Thoracic aorta (tissue), 2 donors: ENCODE data around the gene IER3. TPM values are rescaled to one million over a fixed set of nuclear protein-coding genes. Genes with fewer than 3 reads are reported as not detected.
"Not testable (repeated sequence)": the region's sequence is repeated elsewhere in the genome, so short reads cannot be mapped to it uniquely, and the experiment has no call there.

Experiments used
- ATAC-seq: fragments of 150-250 bp; one replicate; pipeline ENCODE4 v1.8.0; 2017; ENCODE audit warnings: low read depth; ENCODE audit not compliant: insufficient number of reproducible peaks, low FRiP score
- DNase-seq: peaks from one replicate; pipeline ENCODE4 v3.0.0-alpha.2; 2020; ENCODE audit warnings: low spot score
- H3K27ac ChIP-seq, 2 donors: fragments of 200-600 bp; sonication (generic); 1 replicate in 1 of 2; 2 replicates in 1 of 2; pipeline ENCODE4 v1.5.1; 2016; ENCODE audit warnings: mild to moderate bottlenecking in 2 of 2, moderate library complexity in 2 of 2
- H3K27me3 ChIP-seq: fragments of 200-600 bp; sonication (generic); replicated peaks from 2 replicates; pipeline ENCODE4 v1.6.0; 2016; ENCODE audit warnings: mild to moderate bottlenecking; ENCODE audit not compliant: insufficient read depth
- H3K36me3 ChIP-seq: fragments of 200-600 bp; sonication (generic); one replicate; pipeline ENCODE4 v1.5.1; 2016
- H3K4me1 ChIP-seq, 2 donors: fragments of 200-600 bp; sonication (generic); 1 replicate in 1 of 2; 2 replicates in 1 of 2; pipeline versions ENCODE4 v1.5.1 to v1.6.0; 2016; ENCODE audit warnings: low read depth in 2 of 2, mild to moderate bottlenecking in 1 of 2; ENCODE audit not compliant: control insufficient read depth in 1 of 2
- H3K4me3 ChIP-seq: fragments of 200-600 bp; sonication (generic); 2 replicates; pipeline ENCODE4 v1.5.1; 2016; ENCODE audit warnings: mild to moderate bottlenecking
- H3K9me3 ChIP-seq: fragments of 200-600 bp; sonication (generic); 2 replicates; pipeline ENCODE4 v1.5.1; 2016
- CTCF ChIP-seq: fragments of 200-600 bp; sonication (generic); IDR thresholded peaks from one replicate; pipeline ENCODE4 v1.5.1; 2019; ENCODE audit warnings: antibody characterized with exemption
- total RNA-seq, 2 donors: library from RNA; depleted of rRNA; stranded (reverse); fragments of >200 nt; gene quantifications; one replicate each; pipeline versions ENCODE4 v1.1.0 to v1.2.3, GENCODE V29; 2016

The IER3 gene
- total RNA-seq, 2 donors from 2014 or later: 43.5 to 43.8 TPM

- Histone ChIP-seq H3K9me3 (no peaks in the 10 kb centered on the region), H3K27me3 (no peaks in the 10 kb centered on the region), H3K4me1 (peaks cover 12 to 56% of the 10 kb centered on the region in 2 donors), H3K27ac (peak overlapping the region in 1 of 2 donors; percentile 40), H3K4me3 (no peak overlapping the region), H3K36me3 (peaks cover 58% of the 10 kb centered on the region)
- DNase-seq (no peak), ATAC-seq (no peak)
- no peak for TF ChIP-seq CTCF
Observed at GRCh38 chr6:30724906-30725667, 19.3 kb downstream of the IER3 start.

- H3K4me3 ChIP-seq, H3K9me3 ChIP-seq, DNase-seq, H3K27me3 ChIP-seq, ATAC-seq: not testable (repeated sequence)
- Histone ChIP-seq H3K36me3 (peaks cover 48% of the 10 kb centered on the region), H3K4me1 (peaks cover 18 to 63% of the 10 kb centered on the region in 2 donors), H3K27ac (peak overlapping the region in 1 of 2 donors; percentile 40)
Observed at GRCh38 chr6:30723843-30724741, 20.3 kb downstream of the IER3 start.

- Histone ChIP-seq H3K4me1 (peaks cover 18 to 68% of the 10 kb centered on the region in 2 donors), H3K27ac (peak overlapping the region in 1 of 2 donors; percentile 65), H3K36me3 (peaks cover 44% of the 10 kb centered on the region)
- H3K9me3 ChIP-seq, H3K27me3 ChIP-seq, DNase-seq, H3K4me3 ChIP-seq, ATAC-seq: not testable (repeated sequence)
Observed at GRCh38 chr6:30723159-30723842, 21.0 kb downstream of the IER3 start.

GRCh38 chr6:30722280-30723112 is 21.9 kb downstream of the IER3 start:
- H3K36me3 ChIP-seq: peaks cover 38% of the 10 kb centered on the region
- H3K27me3 ChIP-seq: no peaks in the 10 kb centered on the region
- ATAC-seq (no peak), DNase-seq (no peak)
- H3K4me3 ChIP-seq: peak overlapping the region; percentile 93
- no peaks in the 10 kb centered on the region for H3K9me3 ChIP-seq
- TF ChIP-seq CTCF: peak; percentile 98
- H3K27ac ChIP-seq: peak overlapping the region; percentile 81 to 92
- peaks cover 21 to 64% of the 10 kb centered on the region in 2 donors for H3K4me1 ChIP-seq

- H3K9me3 ChIP-seq, ATAC-seq, DNase-seq, H3K27me3 ChIP-seq: not testable (repeated sequence)
- Histone ChIP-seq H3K4me1 (peaks cover 21 to 60% of the 10 kb centered on the region in 2 donors), H3K36me3 (peaks cover 33% of the 10 kb centered on the region), H3K27ac (peak overlapping the region; percentile 81 to 92), H3K4me3 (peak overlapping the region; percentile 93)
Observed at GRCh38 chr6:30722025-30722279, 22.4 kb downstream of the IER3 start.
